GM12878 (cell line): ENCODE results near the gene PELI1. TPM values are rescaled to one million over a fixed set of nuclear protein-coding genes. Genes with fewer than 3 reads are reported as not detected.

Experiments used
- ATAC-seq: fragments of 200-7000 bp; cut with Tn5 transposase; 3 replicates; pipeline ENCODE4 v1.9.1; 2020; ENCODE audit warnings: mild to moderate bottlenecking, moderate library complexity
- BruUV-seq: library from RNA; stranded (reverse); fragments of 400-500 nt; replicated peaks from 2 replicates; lab custom pipeline; 2021; lab: Mats Ljungman, UMichigan
- CTCF ChIA-PET: fragments of 300-600 bp; sonication (Branson Sonifier 250); formaldehyde crosslinking; extraction: SDS; loops from one replicate; lab custom pipeline; 2021; ENCODE audit warnings: inconsistent platforms; lab: Yijun Ruan, JAX
- POLR2A ChIA-PET: fragments of 350-600 bp; formaldehyde crosslinking; extraction: SDS; loops from one replicate; lab custom pipeline; 2021; ENCODE audit warnings: inconsistent platforms; lab: Charles Lee
- RAD21 ChIA-PET: fragments of 300-600 bp; sonication (Branson Sonifier 250); formaldehyde crosslinking; loops from one replicate; lab custom pipeline; 2023; ENCODE audit warnings: antibody characterized with exemption; ENCODE audit not compliant: unreplicated experiment; lab: Charles Lee
- SMC1A ChIA-PET: fragments of 300-600 bp; sonication (Branson Sonifier 250); formaldehyde crosslinking; loops from one replicate; lab custom pipeline; 2023; ENCODE audit not compliant: unreplicated experiment, uncharacterized antibody; lab: Charles Lee
- DNase-seq: peaks from one replicate; pipeline ENCODE4 v3.0.0-alpha.2; 2011; ENCODE audit warnings: low read depth, low spot score
- FAIRE-seq: peaks from 3 replicates; lab custom pipeline; 2011; peaks lifted over from hg19 to GRCh38; lab: Jason Lieb, UNC
- H2AFZ ChIP-seq: 2 replicates; pipeline ENCODE4 v1.6.0; 2011; ENCODE audit warnings: low read depth, low read length, control low read depth; ENCODE audit not compliant: control insufficient read depth
- H3K27ac ChIP-seq: 2 replicates; pipeline ENCODE4 v1.5.1; 2011; ENCODE audit warnings: control low read depth; ENCODE audit not compliant: control insufficient read depth, insufficient read depth
- H3K27me3 ChIP-seq, 2 experiments: replicated peaks in 1 of 2; 2 replicates each; pipeline versions ENCODE4 v1.6.0 to v1.6.1; 2011; ENCODE audit warnings: low read length in 1 of 2; ENCODE audit not compliant: control insufficient read depth in 2 of 2, insufficient read depth in 2 of 2
- H3K36me3 ChIP-seq, 2 experiments: 2 replicates each; pipeline ENCODE4 v1.5.1; 2011; ENCODE audit warnings: low read length in 1 of 2; ENCODE audit not compliant: control insufficient read depth in 2 of 2, insufficient read depth in 2 of 2
- H3K4me1 ChIP-seq: 2 replicates; pipeline ENCODE4 v1.6.1; 2011; ENCODE audit warnings: mild to moderate bottlenecking, low read length, moderate library complexity, mixed read lengths; ENCODE audit not compliant: control insufficient read depth, insufficient read depth
- H3K4me2 ChIP-seq: 2 replicates; pipeline ENCODE4 v1.6.0; 2011; ENCODE audit warnings: control low read depth; ENCODE audit not compliant: control insufficient read depth, insufficient read depth
- H3K4me3 ChIP-seq: fragments of 200-600 bp; sonication (generic); 2 replicates; pipeline ENCODE4 v1.5.1; 2016
- H3K79me2 ChIP-seq: 2 replicates; pipeline ENCODE4 v1.6.0; 2011; ENCODE audit warnings: low read length; ENCODE audit not compliant: control insufficient read depth, insufficient read depth
- H3K9ac ChIP-seq: 2 replicates; pipeline ENCODE4 v1.8.0; 2011; ENCODE audit warnings: low read length, control low read depth, mixed read lengths; ENCODE audit not compliant: control insufficient read depth, insufficient read depth
- H3K9me3 ChIP-seq: replicated peaks from 3 replicates; pipeline ENCODE4 v1.5.1; 2011; ENCODE audit warnings: mild to moderate bottlenecking, low read length; ENCODE audit not compliant: control insufficient read depth, insufficient read depth
- H4K20me1 ChIP-seq: 2 replicates; pipeline ENCODE4 v1.6.0; 2011; ENCODE audit not compliant: control insufficient read depth, insufficient read depth
- CBFB ChIP-seq: IDR thresholded peaks from 2 replicates; pipeline ENCODE4 v1.6.1; 2016; ENCODE audit warnings: antibody characterized with exemption, low read depth
- DPF2 ChIP-seq: fragments of 450-650 bp; IDR thresholded peaks from 2 replicates; pipeline ENCODE4 v1.6.1; 2017; ENCODE audit warnings: mild to moderate bottlenecking
- EZH2 ChIP-seq: IDR thresholded peaks from 2 replicates; pipeline ENCODE4 v1.6.1; 2012; ENCODE audit warnings: low read depth, mild to moderate bottlenecking, control low read depth, inconsistent platforms, low read length, borderline replicate concordance; ENCODE audit not compliant: control insufficient read depth
- KDM1A ChIP-seq: fragments of 200-600 bp; sonication (generic); IDR thresholded peaks from 2 replicates; pipeline ENCODE4 v1.6.1; 2016; ENCODE audit warnings: borderline replicate concordance
- NFYA ChIP-seq: IDR thresholded peaks from 2 replicates; pipeline ENCODE4 v1.6.1; 2011; ENCODE audit warnings: low read depth, mild to moderate bottlenecking, low read length, improper control_type of control experiment, borderline replicate concordance
- SUZ12 ChIP-seq: fragments of 200-600 bp; sonication (generic); IDR thresholded peaks from one replicate; pipeline ENCODE4 v1.6.1; 2018; ENCODE audit warnings: antibody characterized with exemption, mild to moderate bottlenecking; ENCODE audit not compliant: unreplicated experiment
- TCF12 ChIP-seq: IDR thresholded peaks from 2 replicates; pipeline ENCODE4 v1.6.1; 2011; ENCODE audit warnings: low read depth, mild to moderate bottlenecking, low read length
- ZNF274 ChIP-seq: IDR thresholded peaks from one replicate; pipeline ENCODE4 v1.8.0; 2011; ENCODE audit not compliant: insufficient read length, insufficient read depth
- in situ Hi-C: fragments of 300-500 bp; cut with MboI; formaldehyde crosslinking; loops from 9 replicates; pipeline ENCODE4 v1.14.3; 2018; ENCODE audit warnings: mixed read lengths
- intact Hi-C: fragments of 100-400 bp; cut with micrococcal nuclease; formaldehyde crosslinking; loops from one replicate; pipeline ENCODE4 v1.14.2; 2022; ENCODE audit not compliant: unreplicated experiment
- polyA plus RNA-seq, 11 experiments: library from polyadenylated mRNA; depleted of rRNA in 4 of 11; unstranded in 6 of 11; stranded (reverse) in 5 of 11; fragments of >200 nt; fragmentation: Nextera tagmentation in 4 of 11; fragmentation: Illumina TruSeq in 1 of 11; extraction: Ambion mirVana in 4 of 11; extraction: Trizol in 1 of 11; gene quantifications; 1 replicate in 1 of 11; 2 replicates in 10 of 11; pipeline versions ENCODE4 v1.2.1 to v1.2.3, GENCODE V29; 2011 to 2016; ENCODE audit warnings: inconsistent platforms in 2 of 11, missing spikeins in 2 of 11, low read depth in 1 of 11
- total RNA-seq, 4 experiments: library from RNA; depleted of rRNA in 3 of 4; stranded (reverse); fragments of >200 nt in 3 of 4; fragmentation: Illumina TruSeq in 1 of 4; extraction: Trizol in 1 of 4; gene quantifications; 2 replicates each; pipeline versions ENCODE4 v1.2.1 to v1.2.3, GENCODE V29; 2013 to 2021
- TF ChIP-seq, protein P1 (sequence below): IDR thresholded peaks from 2 replicates; pipeline ENCODE4 v1.6.1; 2011; ENCODE audit warnings: low read depth, low read length, improper control_type of control experiment, borderline replicate concordance

The PELI1 gene
- total and polyA plus RNA-seq, 10 of the 15 experiments (the other 5 are each of a cell fraction or from before 2014, with no cell fraction given) = 12.1 to 92.0 (median 39.8) TPM

DNA sequence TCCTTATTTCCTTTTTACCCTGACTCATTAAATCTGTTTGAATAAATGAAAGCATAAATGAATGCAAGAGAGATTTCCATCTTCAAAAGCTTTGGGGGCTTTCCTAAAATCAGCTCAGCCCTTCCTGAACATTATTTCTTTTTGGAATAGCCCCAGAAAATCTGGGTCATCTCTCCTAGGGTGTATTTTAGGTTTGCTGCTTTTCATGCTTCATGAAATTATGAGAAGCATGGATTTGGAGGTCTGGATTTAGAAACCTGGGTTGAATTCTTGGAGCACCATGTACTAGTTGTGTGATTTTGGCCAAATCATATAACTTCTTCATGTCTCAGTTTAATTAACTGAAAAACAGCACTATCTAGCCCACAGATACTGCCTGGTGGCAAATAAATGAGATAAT, 24.0 kb upstream of the PELI1 start:
- no peak overlapping the region for H3K27ac ChIP-seq
- ChIA-PET RAD21 (interaction anchor here (0.8 to 2.0 kb wide), 4 partner anchors 12 to 62 kb away, joined by 3 to 12 read pairs (median 4); no protein-coding TSS in a partner anchor), CTCF (interaction anchor here (1.3 to 2.0 kb wide), 3 partner anchors 11 to 144 kb away, joined by 3 to 16 read pairs (median 4); no protein-coding TSS in a partner anchor), SMC1A (interaction anchor here (0.6 to 5.4 kb wide), 11 partner anchors 8 to 82 kb away, joined by 3 to 46 read pairs (median 4); no protein-coding TSS in a partner anchor), POLR2A (interaction anchor here (0.5 to 1.2 kb wide), 2 partner anchors 21 to 32 kb away, joined by 3 read pairs; no protein-coding TSS in a partner anchor)
- no peak overlapping the region for H2AFZ ChIP-seq
- H3K27me3 ChIP-seq = no peaks in the 10 kb centered on the region
- H4K20me1 ChIP-seq = no peaks in the 10 kb centered on the region
- no TSS peak for BruUV-seq
- DNase-seq (no peak), FAIRE-seq (no peak), ATAC-seq (no peak)
- H3K79me2 ChIP-seq = no peaks in the 10 kb centered on the region
- no peaks in the 10 kb centered on the region for H3K36me3 ChIP-seq
- H3K4me2 ChIP-seq = no peak overlapping the region
- H3K4me1 ChIP-seq = no peaks in the 10 kb centered on the region; the same call in 1 of the 2 replicates
- in situ Hi-C loops = no loop called here
- H3K9me3 ChIP-seq = no peaks in the 10 kb centered on the region
- TF ChIP-seq CBFB = no peak
- no peak for TF ChIP-seq EZH2
- TF ChIP-seq, protein P1, sequence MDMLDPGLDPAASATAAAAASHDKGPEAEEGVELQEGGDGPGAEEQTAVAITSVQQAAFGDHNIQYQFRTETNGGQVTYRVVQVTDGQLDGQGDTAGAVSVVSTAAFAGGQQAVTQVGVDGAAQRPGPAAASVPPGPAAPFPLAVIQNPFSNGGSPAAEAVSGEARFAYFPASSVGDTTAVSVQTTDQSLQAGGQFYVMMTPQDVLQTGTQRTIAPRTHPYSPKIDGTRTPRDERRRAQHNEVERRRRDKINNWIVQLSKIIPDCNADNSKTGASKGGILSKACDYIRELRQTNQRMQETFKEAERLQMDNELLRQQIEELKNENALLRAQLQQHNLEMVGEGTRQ = no peak
- TF ChIP-seq SUZ12 = no peak
- TF ChIP-seq DPF2 = no peak
- no peak for TF ChIP-seq TCF12
- no peak for TF ChIP-seq NFYA
- no peak for TF ChIP-seq ZNF274
- no peak for TF ChIP-seq KDM1A
- H3K9ac ChIP-seq = no peak overlapping the region
- H3K4me3 ChIP-seq = no peak overlapping the region
- intact Hi-C loops = no loop called here
